Measurements from ENCODE around the gene PIK3R5.
A peak's percentile ranks its signal among the peaks of the same experiment; 100 is the strongest.

The PIK3R5 gene

GRCh38 chr17:8898126-8898525, 67.4 kb downstream of the PIK3R5 start:
- Histone ChIP-seq H3K9ac (ENCODE audit: low read depth, low read length) (no peak overlapping the region), H3K27me3 (ENCODE audit: insufficient read depth, low read length, poor library complexity) (no peaks in the 10 kb centered on the region), H3K9me3 (ENCODE audit: insufficient read depth, low read length, severe bottlenecking) (no peaks in the 10 kb centered on the region), H2AFZ (ENCODE audit: low read depth, low read length) (no peak overlapping the region), H3K4me1 (ENCODE audit: insufficient read depth, low read length) (peaks cover 53% of the 10 kb centered on the region), H4K20me1 (ENCODE audit: insufficient read depth, low read length) (no peaks in the 10 kb centered on the region; the same call in 1 of the 2 replicates), H3K79me2 (ENCODE audit: insufficient read depth, low read length) (peaks cover 2% of the 10 kb centered on the region; the same call in 1 of the 2 replicates), H3K4me2 (ENCODE audit: insufficient read depth, low read length) (0 out of 2 replicates have a peak overlapping the region, but pooled peaks have one; percentile 44), H3K36me3 (ENCODE audit: insufficient read depth, low read length) (peaks cover 57% of the 10 kb centered on the region), H3K4me3 (ENCODE audit: low read depth in 1 of 2, low read length in 2 of 2) (no peak overlapping the region), H3K27ac (ENCODE audit: low read length) (peak overlapping the region; percentile 39)
- TF ChIP-seq CTCF (IDR thresholded peaks at IDR 0.05; ENCODE audit: borderline replicate concordance, extremely low read depth, low read length, poor library complexity, severe bottlenecking) = no peak
- no peak for TF ChIP-seq EZH2 (IDR thresholded peaks at IDR 0.05; ENCODE audit: borderline replicate concordance, low read depth, low read length, severe bottlenecking)
- ATAC-seq (ENCODE audit: insufficient read depth, low read depth) (no peak), DNase-seq (no peak)

GRCh38 chr17:8896641-8897635, 68.6 kb downstream of the PIK3R5 start:
- Histone ChIP-seq H3K9ac (ENCODE audit: low read depth, low read length) (no peak overlapping the region), H3K36me3 (ENCODE audit: insufficient read depth, low read length) (peaks cover 68% of the 10 kb centered on the region), H3K9me3 (ENCODE audit: insufficient read depth, low read length, severe bottlenecking) (no peaks in the 10 kb centered on the region), H3K27ac (ENCODE audit: low read length) (peak overlapping the region; percentile 39), H3K4me2 (ENCODE audit: insufficient read depth, low read length) (no peak overlapping the region), H3K27me3 (ENCODE audit: insufficient read depth, low read length, poor library complexity) (no peaks in the 10 kb centered on the region), H2AFZ (ENCODE audit: low read depth, low read length) (no peak overlapping the region), H3K4me1 (ENCODE audit: insufficient read depth, low read length) (peaks cover 53% of the 10 kb centered on the region), H3K79me2 (ENCODE audit: insufficient read depth, low read length) (peaks cover 2% of the 10 kb centered on the region; the same call in 1 of the 2 replicates), H4K20me1 (ENCODE audit: insufficient read depth, low read length) (no peaks in the 10 kb centered on the region; the same call in 1 of the 2 replicates), H3K4me3 (ENCODE audit: low read depth in 1 of 2, low read length in 2 of 2) (no peak overlapping the region)
- DNase-seq (no peak), ATAC-seq (ENCODE audit: insufficient read depth, low read depth) (no peak)
- no peak for TF ChIP-seq EZH2 (IDR thresholded peaks at IDR 0.05; ENCODE audit: borderline replicate concordance, low read depth, low read length, severe bottlenecking)
- no peak for TF ChIP-seq CTCF (IDR thresholded peaks at IDR 0.05; ENCODE audit: borderline replicate concordance, extremely low read depth, low read length, poor library complexity, severe bottlenecking)

- no peaks in the 10 kb centered on the region; the same call in 1 of the 2 replicates for H4K20me1 ChIP-seq (ENCODE audit: insufficient read depth, low read length)
- H3K9me3 ChIP-seq (ENCODE audit: insufficient read depth, low read length, severe bottlenecking) = no peaks in the 10 kb centered on the region
- peak overlapping the region; percentile 39 for H3K27ac ChIP-seq (ENCODE audit: low read length)
- no peak overlapping the region for H2AFZ ChIP-seq (ENCODE audit: low read depth, low read length)
- H3K79me2 ChIP-seq (ENCODE audit: insufficient read depth, low read length) = peaks cover 2% of the 10 kb centered on the region; the same call in 1 of the 2 replicates
- H3K27me3 ChIP-seq (ENCODE audit: insufficient read depth, low read length, poor library complexity) = no peaks in the 10 kb centered on the region
- no peak overlapping the region for H3K9ac ChIP-seq (ENCODE audit: low read depth, low read length)
- TF ChIP-seq CTCF (IDR thresholded peaks at IDR 0.05; ENCODE audit: borderline replicate concordance, extremely low read depth, low read length, poor library complexity, severe bottlenecking) (no peak), EZH2 (IDR thresholded peaks at IDR 0.05; ENCODE audit: borderline replicate concordance, low read depth, low read length, severe bottlenecking) (no peak)
- no peak for ATAC-seq (ENCODE audit: insufficient read depth, low read depth)
- H3K4me3 ChIP-seq (ENCODE audit: low read depth in 1 of 2, low read length in 2 of 2) = no peak overlapping the region
- peaks cover 52% of the 10 kb centered on the region for H3K4me1 ChIP-seq (ENCODE audit: insufficient read depth, low read length)
- no peak for DNase-seq
- no peak overlapping the region for H3K4me2 ChIP-seq (ENCODE audit: insufficient read depth, low read length)
- peaks cover 66% of the 10 kb centered on the region for H3K36me3 ChIP-seq (ENCODE audit: insufficient read depth, low read length)
Observed at GRCh38 chr17:8896087-8896486, 69.4 kb downstream of the PIK3R5 start.

All from DND-41 (cell line).